Kasumi-1 (cell line): ENCODE data around the gene SPATA21.
"Not testable (repeated sequence)": the region's sequence is repeated elsewhere in the genome, so short reads cannot be mapped to it uniquely, and the experiment has no call there.

Experiments used
- DNase-seq, 2 experiments: peaks; one replicate each; lab custom pipeline; 2025; lab: John Stamatoyannopoulos, UW

SPATA21 gene

GRCh38 chr1:16380868-16381267, 56.4 kb downstream of the SPATA21 start:
- no peak for DNase-seq

DNA sequence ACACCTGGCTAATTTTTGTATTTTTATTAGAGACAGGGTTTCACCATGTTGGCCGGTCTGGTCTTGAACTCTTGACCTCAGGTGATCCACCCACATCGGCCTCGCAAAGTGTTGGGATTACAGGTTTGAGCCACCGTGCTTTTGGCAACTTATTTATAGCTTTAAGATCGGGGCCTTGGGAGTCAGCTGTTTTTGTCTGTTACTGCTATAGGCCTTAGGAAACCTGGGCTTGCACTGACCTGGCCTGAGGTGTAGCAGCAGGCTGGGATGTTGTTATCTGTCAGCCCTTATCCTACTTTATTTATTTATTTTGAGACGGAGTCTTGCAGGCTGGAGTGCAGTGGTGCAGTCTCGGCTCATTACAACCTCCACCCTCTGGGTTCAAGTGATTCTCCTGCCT, 58.8 kb downstream of the SPATA21 start:
- DNase-seq = no peak

DNA sequence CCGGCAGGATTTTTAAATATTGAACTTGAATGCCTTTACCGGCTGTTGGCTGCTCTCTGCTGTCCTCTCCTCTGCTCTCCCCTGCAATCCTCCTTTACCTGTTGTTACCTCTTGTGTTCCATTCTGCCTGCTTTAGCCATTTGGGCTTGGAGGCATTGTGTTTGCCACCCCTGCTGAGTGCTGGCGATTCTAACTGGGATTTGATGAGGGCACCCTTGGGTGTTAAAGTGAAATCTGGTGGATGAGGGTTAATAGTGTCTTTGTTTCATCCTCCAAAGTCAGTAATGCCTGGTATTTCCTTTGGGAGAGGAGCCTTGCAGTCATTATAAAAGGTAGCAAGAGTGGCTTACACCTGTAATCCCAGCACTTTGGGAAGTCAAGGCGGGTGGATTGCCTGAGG, 60.3 kb downstream of the SPATA21 start:
- DNase-seq = no peak

GRCh38 chr1:16375521-16376340, 61.5 kb downstream of the SPATA21 start:
- no peak for DNase-seq

GRCh38 chr1:16374266-16374665, 63.0 kb downstream of the SPATA21 start:
- DNase-seq = no peak

GRCh38 chr1:16372535-16373285, 64.5 kb downstream of the SPATA21 start:
- no peak for DNase-seq

- peak; percentile 57 to 82 for DNase-seq
Observed at GRCh38 chr1:16371725-16372124, 65.5 kb downstream of the SPATA21 start.

GRCh38 chr1:16369821-16370220, 67.4 kb downstream of the SPATA21 start:
- no peak for DNase-seq

DNA sequence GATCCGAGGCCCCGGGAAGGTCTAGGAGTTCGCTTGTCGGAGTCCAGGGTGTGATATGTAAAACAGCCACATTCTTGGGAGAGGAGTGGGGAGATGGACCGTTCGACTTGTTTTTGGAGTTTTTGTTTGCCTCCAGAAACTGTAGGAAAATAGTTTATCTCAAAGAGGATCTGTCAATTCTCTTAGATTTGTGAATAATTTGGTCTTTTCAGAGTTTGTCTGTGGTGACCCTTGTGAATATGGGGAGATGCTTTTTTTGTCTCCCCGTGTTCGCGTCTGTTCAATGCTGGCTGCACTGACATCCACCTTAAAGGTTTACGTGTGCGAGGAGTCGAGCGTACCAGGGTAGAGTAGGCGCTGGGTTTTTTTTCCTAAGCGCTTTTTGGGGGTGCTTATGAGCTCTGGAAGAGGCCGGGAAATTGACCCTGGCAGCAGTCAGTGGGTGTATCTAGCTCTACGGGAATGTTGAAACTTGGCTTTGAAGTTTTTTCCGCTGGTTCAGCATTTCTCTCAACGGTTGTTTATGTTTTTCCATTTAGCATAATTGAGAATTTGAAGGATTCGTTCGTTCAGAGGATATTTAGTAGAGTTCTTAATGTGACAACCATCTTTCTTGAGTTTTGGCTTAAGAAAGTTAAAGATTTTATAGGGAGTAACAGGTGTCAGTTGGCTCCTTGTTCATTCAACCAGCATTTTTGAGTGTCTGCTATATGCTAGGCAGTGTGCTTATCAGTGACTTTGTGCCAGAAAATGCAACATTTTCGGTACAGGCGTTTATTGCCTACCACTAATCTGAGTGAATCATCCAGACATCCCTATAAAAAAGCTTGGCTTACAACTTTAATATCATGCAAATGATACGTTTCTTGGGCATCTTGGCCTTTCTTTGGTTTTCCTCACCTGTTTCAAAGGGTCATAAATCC, 69.0 kb downstream of the SPATA21 start:
- DNase-seq = peak; percentile 23 to 40

- DNase-seq = peak; percentile 81 to 84
Observed at GRCh38 chr1:16367258-16367967, 69.8 kb downstream of the SPATA21 start.

DNA sequence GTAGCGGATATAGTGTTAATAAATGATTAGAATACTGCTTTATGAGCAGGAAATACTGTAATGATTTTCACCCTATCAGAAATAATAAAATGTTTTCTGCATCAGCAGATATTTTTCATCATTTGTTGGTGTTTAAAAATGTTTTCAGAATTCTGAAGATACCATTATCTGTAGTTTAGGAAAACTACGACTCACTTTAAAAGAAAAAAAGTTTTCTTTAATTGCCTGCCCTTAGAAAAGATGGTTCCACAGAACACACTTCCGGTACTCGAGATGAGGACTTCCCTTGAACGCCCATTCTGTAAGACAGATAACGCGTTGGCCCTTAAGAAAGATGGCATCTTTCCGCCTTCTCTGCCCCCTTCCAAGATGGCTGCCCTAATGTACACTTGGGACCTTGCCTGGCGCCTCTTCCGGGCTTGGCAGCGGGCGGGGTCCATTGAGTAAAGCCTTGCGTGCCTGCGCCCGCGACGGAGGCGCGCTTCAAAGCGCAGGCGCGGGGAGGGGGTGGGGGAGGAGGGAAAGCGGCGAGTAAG, 70.4 kb downstream of the SPATA21 start, which contains the start of gene SZRD1:
SZRD1 (plus strand) TSS at position 521 of the 536 bp plus-strand sequence. CDS start 16 bp downstream, outside the sequence.
- peak; percentile 99 for DNase-seq

DNA sequence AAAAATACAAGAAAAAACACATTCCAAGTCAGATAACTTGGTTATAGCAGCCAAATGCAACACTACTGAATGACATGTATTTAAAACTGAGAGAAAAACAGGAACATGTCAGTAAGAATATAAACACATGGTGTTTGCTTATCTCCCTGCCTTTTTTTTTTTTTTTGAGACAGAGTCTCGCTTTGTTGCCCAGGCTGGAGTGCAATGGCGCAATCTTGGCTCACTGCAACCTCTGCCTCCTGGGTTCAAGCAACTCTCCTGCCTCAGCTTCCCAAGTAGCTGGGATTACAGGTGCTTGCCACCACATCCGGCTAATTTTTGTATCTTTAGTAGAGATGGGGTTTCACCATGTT, 72.1 kb downstream of the SPATA21 start:
- DNase-seq = not testable (repeated sequence)

GRCh38 chr1:16356867-16357266, 80.4 kb downstream of the SPATA21 start:
- no peak for DNase-seq

- DNase-seq = no peak
Observed at GRCh38 chr1:16354619-16355018, 82.6 kb downstream of the SPATA21 start.

GRCh38 chr1:16352842-16353535, 84.2 kb downstream of the SPATA21 start:
- DNase-seq = no peak

GRCh38 chr1:16351994-16352841, 85.0 kb downstream of the SPATA21 start, which contains the start of gene FBXO42:
Gene FBXO42, minus strand, starts transcription at chr1:16352480. Its CDS starts 37,062 bp downstream, at chr1:16315418.
- peak; percentile 83 to 86 for DNase-seq

- DNase-seq = peak; percentile 42 to 43
Observed at GRCh38 chr1:16351456-16351993, 85.7 kb downstream of the SPATA21 start.

DNA sequence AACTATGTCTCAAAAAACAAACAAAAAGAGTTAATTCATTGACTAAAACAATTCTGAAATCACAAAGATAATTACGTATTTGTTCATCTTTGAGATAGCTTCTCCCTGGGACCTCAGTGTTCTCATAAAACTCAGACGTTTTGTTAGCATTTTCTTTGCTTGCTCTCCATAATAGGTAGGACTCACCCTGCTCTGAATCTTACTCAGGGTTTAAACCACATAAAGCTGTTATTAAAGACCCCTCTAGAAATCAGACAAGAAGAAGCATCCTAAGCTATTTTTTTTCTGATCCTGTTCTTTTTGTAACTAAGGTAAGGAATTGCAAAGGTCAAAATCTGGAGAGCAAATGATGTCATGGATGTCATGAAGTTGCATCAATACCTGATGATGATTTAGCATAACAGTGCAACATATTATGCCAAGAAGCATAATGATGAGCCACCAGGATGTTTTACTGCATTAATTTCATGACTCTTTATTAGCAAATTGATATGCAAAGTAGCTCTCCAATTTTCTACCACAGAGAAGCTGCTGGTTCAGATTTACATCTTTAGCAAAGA, 87.3 kb downstream of the SPATA21 start:
- DNase-seq = no peak
